Adrenal gland (tissue), 12 donors: Measurements from ENCODE around the gene MAN2A2. TPM values are rescaled to one million over a fixed set of nuclear protein-coding genes. Genes with fewer than 3 reads are reported as not detected.
A peak's percentile ranks its signal among the peaks of the same experiment; 100 is the strongest.

Experiments
- DNase-seq, 7 donors: peaks; one replicate each; pipeline ENCODE4 v3.0.0-alpha.2; 2019 to 2020
- H3K27ac ChIP-seq, 5 donors: fragments of 200-600 bp; sonication (generic) in 4 of 5; 1 replicate in 3 of 5; 2 replicates in 2 of 5; pipeline versions ENCODE4 v1.5.1 to v1.8.0; 2016 to 2020; ENCODE audit warnings: mild to moderate bottlenecking in 1 of 5
- H3K27me3 ChIP-seq: fragments of 200-600 bp; 2 replicates; pipeline ENCODE4 v1.8.0; 2021
- H3K36me3 ChIP-seq, 2 donors: fragments of 200-600 bp; replicated peaks in 1 of 2; 1 replicate in 1 of 2; 2 replicates in 1 of 2; pipeline versions ENCODE4 v1.5.1 to v1.8.0; 2018 to 2022
- H3K4me1 ChIP-seq, 2 donors: fragments of 200-600 bp; replicated peaks in 1 of 2; 1 replicate in 1 of 2; 2 replicates in 1 of 2; pipeline versions ENCODE4 v1.5.1 to v1.8.0; 2018 to 2021
- H3K4me3 ChIP-seq, 4 donors: fragments of 200-600 bp; sonication (generic) in 3 of 4; one replicate each; pipeline ENCODE4 v1.5.1; 2016 to 2018
- H3K9me3 ChIP-seq, 3 donors: fragments of 200-600 bp; sonication (generic) in 1 of 3; replicated peaks in 1 of 3; 1 replicate in 2 of 3; 2 replicates in 1 of 3; pipeline versions ENCODE4 v1.5.1 to v1.8.0; 2016 to 2021
- CTCF ChIP-seq, 6 experiments: fragments of 450-650 bp in 4 of 6; fragments of 200-600 bp in 2 of 6; sonication (generic) in 1 of 6; IDR thresholded peaks; 1 replicate in 5 of 6; 2 replicates in 1 of 6; pipeline versions ENCODE4 v1.5.1 to v1.8.0; 2016 to 2021; ENCODE audit warnings: antibody characterized with exemption in 6 of 6, mild to moderate bottlenecking in 2 of 6, moderate library complexity in 1 of 6
- POLR2A ChIP-seq, 2 donors: fragments of 450-650 bp; IDR thresholded peaks; one replicate each; pipeline ENCODE4 v1.6.1; 2017; ENCODE audit warnings: antibody characterized with exemption in 2 of 2, mild to moderate bottlenecking in 2 of 2, moderate library complexity in 1 of 2
- WGBS, 4 donors: extraction: QIAGEN DNeasy Blood & Tissue Kit in 2 of 4; methylation state at CpG; one replicate each; pipeline versions ENCODE4 v1.1.5 to v1.1.7; 2013 to 2017; 5-methylcytosine and 5-hydroxymethylcytosine counted together
- intact Hi-C, 2 donors: fragments of 100-400 bp; cut with DNase I; formaldehyde crosslinking; loops; one replicate each; pipeline versions ENCODE4 v1.14.1 to v1.15.0; 2022 to 2023
- polyA plus RNA-seq, 3 donors: library from polyadenylated mRNA; stranded (reverse); fragments of 200-250 nt in 2 of 3; fragments of 350-450 nt in 1 of 3; fragmentation: Illumina TruSeq in 1 of 3; extraction: RNeasy Lipid Tissue Mini Kit (QIAGEN cat#74804) in 1 of 3; gene quantifications; one replicate each; pipeline ENCODE4 v1.2.3, GENCODE V29; 2013 to 2014
- total RNA-seq, 9 donors: library from RNA; depleted of rRNA in 4 of 9; stranded (reverse); fragments of >200 nt in 4 of 9; fragments of 120-200 nt in 1 of 9; fragmentation: NEBNext Ultra II Directional in 1 of 9; extraction: Animal tissue kit (Norgen Biotek cat#: 25700) in 1 of 9; gene quantifications; one replicate each; pipeline versions ENCODE4 v1.1.0 to v1.2.4, GENCODE V29; 2013 to 2023
- donor health status: healthy with polysubstance abuse.
- donor health status: Bipolar disorder and iron deficiency.
- donor health status: DM: yes; HTN: yes; CAD: no.
- donor health status: DM: no; HTN: no; CAD: no.
- donor health status: DM: no; HTN: no; CAD: no.
- donor health status: DM: yes; HTN: yes; CAD: no.

The MAN2A2 gene
- total and polyA plus RNA-seq, 12 donors: 13.3 to 94.6 (median 64.6) TPM

GRCh38 chr15:90956274-90957030, 53.4 kb downstream of the MAN2A2 start:
- H3K9me3 ChIP-seq: no peaks in the 10 kb centered on the region
- 3 to 16% (median 5%) methylated on average over 13 to 56 of the region's 56 CpGs for WGBS, 4 donors
- H3K27ac ChIP-seq: peak overlapping the region in 4 of 5 donors; percentile 34 to 72 (median 66)
- peaks cover 19 to 25% of the 10 kb centered on the region in 2 donors for H3K4me1 ChIP-seq
- peaks cover 0 to 34% of the 10 kb centered on the region in 2 donors for H3K36me3 ChIP-seq
- H3K27me3 ChIP-seq: no peaks in the 10 kb centered on the region
- intact Hi-C loops: loop anchor here (5.0 to 10.0 kb wide), 3 partner anchors 41 to 81 kb away; no protein-coding TSS in a partner anchor
- peak; percentile 28 to 68 for TF ChIP-seq POLR2A (IDR thresholded peaks at IDR 0.05)
- TF ChIP-seq CTCF (IDR thresholded peaks at IDR 0.05): peak; percentile 57 to 91 (median 87)
- DNase-seq: peak; percentile 75 to 84 (median 78)
- peak overlapping the region in 3 of 4 donors; percentile 41 to 74 (median 67) for H3K4me3 ChIP-seq

- Histone ChIP-seq H3K27ac (peak overlapping the region in 4 of 5 donors; percentile 34 to 72 (median 66)), H3K4me1 (peaks cover 19 to 25% of the 10 kb centered on the region in 2 donors), H3K27me3 (no peaks in the 10 kb centered on the region), H3K9me3 (no peaks in the 10 kb centered on the region), H3K36me3 (peaks cover 0 to 33% of the 10 kb centered on the region in 2 donors), H3K4me3 (peak overlapping the region in 3 of 4 donors; percentile 41 to 74 (median 67))
- DNase-seq: peak in 5 of 7 donors; percentile 24 to 39 (median 35)
- intact Hi-C loops: loop anchor here (5.0 to 10.0 kb wide), 3 partner anchors 40 to 80 kb away; no protein-coding TSS in a partner anchor
- WGBS, 4 donors: 14 to 54% (median 23%) methylated on average over 17 to 63 of the region's 63 CpGs
- TF ChIP-seq CTCF (IDR thresholded peaks at IDR 0.05) (no peak), POLR2A (IDR thresholded peaks at IDR 0.05) (no peak)
Observed at GRCh38 chr15:90957031-90957790, 54.1 kb downstream of the MAN2A2 start.

GRCh38 chr15:90957791-90958190, 54.7 kb downstream of the MAN2A2 start:
- TF ChIP-seq CTCF (IDR thresholded peaks at IDR 0.05): no peak
- TF ChIP-seq POLR2A (IDR thresholded peaks at IDR 0.05): no peak
- intact Hi-C loops: loop anchor here (5.0 to 10.0 kb wide), 3 partner anchors 40 to 80 kb away; no protein-coding TSS in a partner anchor
- Histone ChIP-seq H3K27me3 (no peaks in the 10 kb centered on the region), H3K9me3 (no peaks in the 10 kb centered on the region), H3K36me3 (peaks cover 0 to 29% of the 10 kb centered on the region in 2 donors), H3K27ac (peak overlapping the region in 1 of 5 donors; percentile 5), H3K4me3 (peak overlapping the region in 1 of 4 donors; percentile 74), H3K4me1 (peaks cover 19 to 25% of the 10 kb centered on the region in 2 donors)
- DNase-seq: no peak
- 75 to 85% (median 80%) methylated on average over 6 of the region's 6 CpGs for WGBS, 4 donors
